WTC11 (cell line): ENCODE data around the gene ESYT2. TPM values are rescaled to one million over a fixed set of nuclear protein-coding genes. Genes with fewer than 3 reads are reported as not detected.
A peak's percentile ranks its signal among the peaks of the same experiment; 100 is the strongest.

ENCODE experiments used
- ATAC-seq: fragments of 200-7000 bp; cut with Tn5 transposase; 2 replicates; pipeline ENCODE4 v1.10.0; 2021; ENCODE audit warnings: mild to moderate bottlenecking, moderate library complexity
- CTCF ChIA-PET: fragments of 300-600 bp; sonication (Branson Sonifier 250); formaldehyde crosslinking; loops from one replicate; lab custom pipeline; 2021; ENCODE audit warnings: antibody characterized with exemption; lab: Charles Lee
- POLR2A ChIA-PET: fragments of 350-600 bp; sonication (Branson Sonifier 250); formaldehyde crosslinking; loops from one replicate; lab custom pipeline; 2021; ENCODE audit warnings: antibody characterized with exemption; lab: Charles Lee
- DNase-seq: peaks from one replicate; pipeline ENCODE4 v3.0.0; 2021; ENCODE audit warnings: low spot score
- H3K27ac Mint-ChIP-seq: 2 replicates; pipeline ENCODE4 v1.8.0; 2021; ENCODE audit warnings: mixed read lengths
- H3K27me3 Mint-ChIP-seq: 2 replicates; pipeline ENCODE4 v1.8.0; 2021; ENCODE audit warnings: low read depth, mild to moderate bottlenecking, moderate library complexity, mixed read lengths
- H3K36me3 Mint-ChIP-seq: 2 replicates; pipeline ENCODE4 v1.8.0; 2021; ENCODE audit warnings: mixed read lengths
- H3K4me1 Mint-ChIP-seq: 2 replicates; pipeline ENCODE4 v1.8.0; 2022; ENCODE audit warnings: mixed read lengths
- H3K4me3 Mint-ChIP-seq: 2 replicates; pipeline ENCODE4 v1.8.0; 2021; ENCODE audit warnings: mild to moderate bottlenecking, moderate library complexity, mixed read lengths
- H3K9me3 Mint-ChIP-seq: 2 replicates; pipeline ENCODE4 v1.8.0; 2021; ENCODE audit warnings: mixed read lengths
- ATF1 ChIP-seq: sonication (generic); formaldehyde crosslinking; IDR thresholded peaks from 2 replicates; pipeline ENCODE4 v1.8.1; 2023; ENCODE audit warnings: mild to moderate bottlenecking, moderate library complexity, missing genetic modification reagents
- ATF3 ChIP-seq: sonication (generic); formaldehyde crosslinking; conservative IDR thresholded peaks from 2 replicates; pipeline ENCODE4 v1.8.1; 2022; ENCODE audit warnings: mild to moderate bottlenecking, missing genetic modification reagents
- CTCF ChIP-seq: fragments of 200-600 bp; IDR thresholded peaks from 2 replicates; pipeline ENCODE4 v1.8.0; 2022; ENCODE audit warnings: antibody characterized with exemption
- E2F5 ChIP-seq: sonication (generic); formaldehyde crosslinking; IDR thresholded peaks from 2 replicates; pipeline ENCODE4 v1.8.1; 2022; ENCODE audit warnings: mild to moderate bottlenecking, moderate library complexity, missing genetic modification reagents
- EMX1 ChIP-seq: fragments of 250-450 bp; sonication (Bioruptor Pico); IDR thresholded peaks from 2 replicates; pipeline ENCODE4 v1.8.0; 2021; ENCODE audit warnings: mild to moderate bottlenecking
- GRHL2 ChIP-seq: fragments of 250-450 bp; sonication (Bioruptor Pico); IDR thresholded peaks from 2 replicates; pipeline ENCODE4 v1.8.0; 2022; ENCODE audit warnings: mild to moderate bottlenecking, moderate library complexity; ENCODE audit not compliant: insufficient replicate concordance, severe bottlenecking
- HMGXB4 ChIP-seq: sonication (generic); formaldehyde crosslinking; IDR thresholded peaks from 2 replicates; pipeline ENCODE4 v1.8.1; 2023; ENCODE audit warnings: mild to moderate bottlenecking, moderate library complexity, missing genetic modification reagents
- MXD4 ChIP-seq: fragments of 250-450 bp; sonication (Bioruptor Pico); IDR thresholded peaks from 2 replicates; pipeline ENCODE4 v1.8.0; 2021; ENCODE audit warnings: mild to moderate bottlenecking, moderate library complexity, borderline replicate concordance
- NFYB ChIP-seq: sonication (generic); formaldehyde crosslinking; conservative IDR thresholded peaks from 2 replicates; pipeline ENCODE4 v1.8.0; 2022; ENCODE audit warnings: low read depth, missing genetic modification reagents
- NR1H2 ChIP-seq: sonication (generic); formaldehyde crosslinking; IDR thresholded peaks from 2 replicates; pipeline ENCODE4 v1.9.0; 2021; ENCODE audit warnings: mild to moderate bottlenecking, moderate library complexity, missing genetic modification reagents
- NR2C2 ChIP-seq: sonication (generic); formaldehyde crosslinking; IDR thresholded peaks from 2 replicates; pipeline ENCODE4 v1.8.0; 2022; ENCODE audit warnings: mild to moderate bottlenecking, missing genetic modification reagents
- TCF7 ChIP-seq: sonication (generic); formaldehyde crosslinking; IDR thresholded peaks from 2 replicates; pipeline ENCODE4 v1.8.0; 2022; ENCODE audit warnings: mild to moderate bottlenecking, low read depth, missing genetic modification reagents, moderate library complexity
- TEAD1 ChIP-seq: sonication (generic); formaldehyde crosslinking; IDR thresholded peaks from 2 replicates; pipeline ENCODE4 v1.8.0; 2022; ENCODE audit warnings: mild to moderate bottlenecking, missing genetic modification reagents
- ZNF121 ChIP-seq: sonication (generic); formaldehyde crosslinking; IDR thresholded peaks from 2 replicates; pipeline ENCODE4 v1.8.0; 2023; ENCODE audit warnings: missing genetic modification reagents
- ZNF263 ChIP-seq: sonication (generic); formaldehyde crosslinking; IDR thresholded peaks from 2 replicates; pipeline ENCODE4 v1.8.1; 2022; ENCODE audit warnings: low read depth, mild to moderate bottlenecking, moderate library complexity, missing genetic modification reagents
- ZNF317 ChIP-seq: sonication (generic); formaldehyde crosslinking; IDR thresholded peaks from 2 replicates; pipeline ENCODE4 v1.8.1; 2023; ENCODE audit warnings: low read depth, mild to moderate bottlenecking, moderate library complexity, missing genetic modification reagents, borderline replicate concordance
- ZNF396 ChIP-seq: fragments of 250-450 bp; sonication (Bioruptor Pico); IDR thresholded peaks from 2 replicates; pipeline ENCODE4 v1.8.0; 2021; ENCODE audit warnings: mild to moderate bottlenecking, moderate library complexity, borderline replicate concordance
- total RNA-seq: library from RNA; stranded (reverse); gene quantifications from 3 replicates; pipeline ENCODE4 v1.2.3, GENCODE V29; 2021
- TF ChIP-seq, protein P1 (sequence below): sonication (generic); formaldehyde crosslinking; IDR thresholded peaks from 2 replicates; pipeline ENCODE4 v1.8.1; 2022; ENCODE audit warnings: mild to moderate bottlenecking, missing genetic modification reagents, moderate library complexity, borderline replicate concordance
- TF ChIP-seq, protein P2 (sequence below): sonication (generic); formaldehyde crosslinking; IDR thresholded peaks from 2 replicates; pipeline ENCODE4 v1.8.0; 2023; ENCODE audit warnings: mild to moderate bottlenecking, missing genetic modification reagents
- TF ChIP-seq, protein P3 (sequence below): fragments of 250-450 bp; sonication (Bioruptor Pico); IDR thresholded peaks from 2 replicates; pipeline ENCODE4 v1.9.0; 2021; ENCODE audit warnings: mild to moderate bottlenecking

ESYT2 gene
- total RNA-seq, 1 experiment from 2014 or later, result 45.1 TPM

DNA sequence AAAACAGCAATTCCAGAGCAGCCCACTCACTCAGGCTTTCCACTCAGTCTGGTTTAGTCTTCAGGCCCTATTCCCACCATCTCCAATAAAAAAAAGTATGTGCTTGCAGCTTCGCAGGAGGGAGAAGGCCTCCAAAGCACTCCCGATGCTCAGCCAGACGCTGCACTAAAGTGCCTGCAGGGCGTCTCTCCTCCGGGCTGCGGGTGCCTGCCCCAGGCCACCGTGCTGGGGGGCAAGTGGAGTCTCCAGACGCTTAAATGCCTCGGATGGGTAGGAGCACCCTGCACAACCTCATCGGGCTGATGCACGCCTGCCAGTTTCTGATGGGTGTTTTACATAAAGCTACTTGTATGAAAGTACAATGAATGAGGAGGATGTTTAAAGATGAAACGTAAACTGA is 93.4 kb downstream of the ESYT2 start:
- H3K4me3 Mint-ChIP-seq, result no peak overlapping the region
- H3K36me3 Mint-ChIP-seq, result peaks cover 46% of the 10 kb centered on the region
- ATAC-seq (no peak), DNase-seq (no peak)
- no peak for TF ChIP-seq NFYB
- POLR2A ChIA-PET, result no interaction called here
- H3K9me3 Mint-ChIP-seq, result no peaks in the 10 kb centered on the region
- CTCF ChIA-PET, result no interaction called here
- H3K27me3 Mint-ChIP-seq, result no peaks in the 10 kb centered on the region
- H3K4me1 Mint-ChIP-seq, result peaks cover 20% of the 10 kb centered on the region
- H3K27ac Mint-ChIP-seq, result no peak overlapping the region

DNA sequence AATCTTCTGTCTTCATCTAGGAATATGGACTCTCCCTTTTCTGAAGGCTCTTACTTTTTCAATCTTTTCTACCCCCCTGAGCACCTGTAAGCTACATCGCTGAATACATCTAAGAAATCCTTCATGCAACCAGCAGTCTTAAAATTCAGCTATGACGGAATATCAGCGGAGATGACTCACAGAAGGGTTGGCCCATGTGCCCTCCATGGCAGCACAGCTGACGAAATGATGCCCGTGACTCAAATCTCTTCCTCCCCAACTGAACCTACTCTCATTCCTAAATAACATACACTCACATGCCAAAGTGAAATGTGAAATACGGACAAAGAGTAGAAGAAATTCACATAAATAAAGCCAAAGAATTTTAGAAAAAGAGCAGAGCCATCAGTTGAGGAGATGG is 94.4 kb downstream of the ESYT2 start:
- H3K9me3 Mint-ChIP-seq, result no peaks in the 10 kb centered on the region
- H3K27ac Mint-ChIP-seq, result peak overlapping the region; percentile 36
- ATAC-seq (no peak), DNase-seq (no peak)
- H3K27me3 Mint-ChIP-seq, result no peaks in the 10 kb centered on the region
- H3K36me3 Mint-ChIP-seq, result peaks cover 43% of the 10 kb centered on the region
- no peak overlapping the region for H3K4me3 Mint-ChIP-seq
- H3K4me1 Mint-ChIP-seq, result peaks cover 31% of the 10 kb centered on the region
- TF ChIP-seq, protein P1, sequence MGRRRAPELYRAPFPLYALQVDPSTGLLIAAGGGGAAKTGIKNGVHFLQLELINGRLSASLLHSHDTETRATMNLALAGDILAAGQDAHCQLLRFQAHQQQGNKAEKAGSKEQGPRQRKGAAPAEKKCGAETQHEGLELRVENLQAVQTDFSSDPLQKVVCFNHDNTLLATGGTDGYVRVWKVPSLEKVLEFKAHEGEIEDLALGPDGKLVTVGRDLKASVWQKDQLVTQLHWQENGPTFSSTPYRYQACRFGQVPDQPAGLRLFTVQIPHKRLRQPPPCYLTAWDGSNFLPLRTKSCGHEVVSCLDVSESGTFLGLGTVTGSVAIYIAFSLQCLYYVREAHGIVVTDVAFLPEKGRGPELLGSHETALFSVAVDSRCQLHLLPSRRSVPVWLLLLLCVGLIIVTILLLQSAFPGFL (CRISPR knock-in tag), result no peak
- no peak for TF ChIP-seq EMX1 (CRISPR knock-in tag)
- no peak for TF ChIP-seq TEAD1 (CRISPR knock-in tag)
- TF ChIP-seq ZNF263 (CRISPR knock-in tag), result no peak
- no peak for TF ChIP-seq NR2C2 (CRISPR knock-in tag)
- TF ChIP-seq, protein P2, sequence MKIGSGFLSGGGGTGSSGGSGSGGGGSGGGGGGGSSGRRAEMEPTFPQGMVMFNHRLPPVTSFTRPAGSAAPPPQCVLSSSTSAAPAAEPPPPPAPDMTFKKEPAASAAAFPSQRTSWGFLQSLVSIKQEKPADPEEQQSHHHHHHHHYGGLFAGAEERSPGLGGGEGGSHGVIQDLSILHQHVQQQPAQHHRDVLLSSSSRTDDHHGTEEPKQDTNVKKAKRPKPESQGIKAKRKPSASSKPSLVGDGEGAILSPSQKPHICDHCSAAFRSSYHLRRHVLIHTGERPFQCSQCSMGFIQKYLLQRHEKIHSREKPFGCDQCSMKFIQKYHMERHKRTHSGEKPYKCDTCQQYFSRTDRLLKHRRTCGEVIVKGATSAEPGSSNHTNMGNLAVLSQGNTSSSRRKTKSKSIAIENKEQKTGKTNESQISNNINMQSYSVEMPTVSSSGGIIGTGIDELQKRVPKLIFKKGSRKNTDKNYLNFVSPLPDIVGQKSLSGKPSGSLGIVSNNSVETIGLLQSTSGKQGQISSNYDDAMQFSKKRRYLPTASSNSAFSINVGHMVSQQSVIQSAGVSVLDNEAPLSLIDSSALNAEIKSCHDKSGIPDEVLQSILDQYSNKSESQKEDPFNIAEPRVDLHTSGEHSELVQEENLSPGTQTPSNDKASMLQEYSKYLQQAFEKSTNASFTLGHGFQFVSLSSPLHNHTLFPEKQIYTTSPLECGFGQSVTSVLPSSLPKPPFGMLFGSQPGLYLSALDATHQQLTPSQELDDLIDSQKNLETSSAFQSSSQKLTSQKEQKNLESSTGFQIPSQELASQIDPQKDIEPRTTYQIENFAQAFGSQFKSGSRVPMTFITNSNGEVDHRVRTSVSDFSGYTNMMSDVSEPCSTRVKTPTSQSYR (CRISPR knock-in tag), result no peak
- no peak for TF ChIP-seq ZNF121
- TF ChIP-seq GRHL2 (CRISPR knock-in tag), result no peak
- no peak for TF ChIP-seq NR1H2
- TF ChIP-seq ATF1, result no peak
- TF ChIP-seq TCF7 (CRISPR knock-in tag), result no peak
- TF ChIP-seq CTCF, result no peak
- no peak for TF ChIP-seq E2F5
- no peak for TF ChIP-seq HMGXB4 (CRISPR knock-in tag)
- TF ChIP-seq, protein P3, sequence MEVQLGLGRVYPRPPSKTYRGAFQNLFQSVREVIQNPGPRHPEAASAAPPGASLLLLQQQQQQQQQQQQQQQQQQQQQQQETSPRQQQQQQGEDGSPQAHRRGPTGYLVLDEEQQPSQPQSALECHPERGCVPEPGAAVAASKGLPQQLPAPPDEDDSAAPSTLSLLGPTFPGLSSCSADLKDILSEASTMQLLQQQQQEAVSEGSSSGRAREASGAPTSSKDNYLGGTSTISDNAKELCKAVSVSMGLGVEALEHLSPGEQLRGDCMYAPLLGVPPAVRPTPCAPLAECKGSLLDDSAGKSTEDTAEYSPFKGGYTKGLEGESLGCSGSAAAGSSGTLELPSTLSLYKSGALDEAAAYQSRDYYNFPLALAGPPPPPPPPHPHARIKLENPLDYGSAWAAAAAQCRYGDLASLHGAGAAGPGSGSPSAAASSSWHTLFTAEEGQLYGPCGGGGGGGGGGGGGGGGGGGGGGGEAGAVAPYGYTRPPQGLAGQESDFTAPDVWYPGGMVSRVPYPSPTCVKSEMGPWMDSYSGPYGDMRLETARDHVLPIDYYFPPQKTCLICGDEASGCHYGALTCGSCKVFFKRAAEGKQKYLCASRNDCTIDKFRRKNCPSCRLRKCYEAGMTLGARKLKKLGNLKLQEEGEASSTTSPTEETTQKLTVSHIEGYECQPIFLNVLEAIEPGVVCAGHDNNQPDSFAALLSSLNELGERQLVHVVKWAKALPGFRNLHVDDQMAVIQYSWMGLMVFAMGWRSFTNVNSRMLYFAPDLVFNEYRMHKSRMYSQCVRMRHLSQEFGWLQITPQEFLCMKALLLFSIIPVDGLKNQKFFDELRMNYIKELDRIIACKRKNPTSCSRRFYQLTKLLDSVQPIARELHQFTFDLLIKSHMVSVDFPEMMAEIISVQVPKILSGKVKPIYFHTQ (CRISPR knock-in tag), result no peak
- TF ChIP-seq ZNF317 (CRISPR knock-in tag), result no peak
- no peak for TF ChIP-seq ATF3
- TF ChIP-seq ZNF396 (CRISPR knock-in tag), result no peak
- no peak for TF ChIP-seq MXD4 (CRISPR knock-in tag)
- CTCF ChIA-PET, result interaction anchor here (1.2 to 3.1 kb wide), 5 partner anchors 15 to 39 kb away, joined by 5 to 18 read pairs (median 9); partner anchors contain the start of gene NCAPG2
- POLR2A ChIA-PET, result no interaction called here
